ENCODE results near the gene JAZF1. TPM values are rescaled to one million over a fixed set of nuclear protein-coding genes. Genes with fewer than 3 reads are reported as not detected.

Gene JAZF1
- total and polyA plus RNA-seq, 10 of the 15 experiments (the other 5 are each of a cell fraction or from before 2014, with no cell fraction given): 0.04 to 0.82 (median 0.15) TPM; not detected in 3

- TF ChIP-seq PAX5 (IDR thresholded peaks at IDR 0.05; ENCODE audit: borderline replicate concordance, low read depth, low read length): no peak
- no peak for TF ChIP-seq CBX3 (IDR thresholded peaks at IDR 0.05; ENCODE audit: borderline replicate concordance, low read depth)
- no peak for TF ChIP-seq HDAC6 (IDR thresholded peaks at IDR 0.05; ENCODE audit: unreplicated experiment)
- TF ChIP-seq IRF4 (IDR thresholded peaks at IDR 0.05; ENCODE audit: low read depth, low read length): no peak
- TF ChIP-seq CHD4 (IDR thresholded peaks at IDR 0.05): no peak
- no peak for TF ChIP-seq RCOR1 (conservative IDR thresholded peaks at IDR 0.05; ENCODE audit: low read depth, low read length)
These were observed 86.9 kb downstream of the JAZF1 start (continued) for GRCh38 chr7:28093623-28094232.

GRCh38 chr7:28091190-28091589 lies 89.4 kb downstream of the JAZF1 start:
- H2AFZ ChIP-seq (ENCODE audit: control insufficient read depth, low read depth, low read length): no peak overlapping the region
- no peak overlapping the region for H3K9ac ChIP-seq (ENCODE audit: control insufficient read depth, insufficient read depth, low read length)
- RAD21 ChIA-PET (ENCODE audit: unreplicated experiment): no interaction called here
- ATAC-seq (no peak), DNase-seq (ENCODE audit: low read depth, low spot score) (no peak), FAIRE-seq (no peak)
- intact Hi-C loops (cut with micrococcal nuclease; ENCODE audit: unreplicated experiment): no loop called here
- TF ChIP-seq TARDBP (IDR thresholded peaks at IDR 0.05; ENCODE audit: borderline replicate concordance) (no peak), POLR2AphosphoS5 (IDR thresholded peaks at IDR 0.05; ENCODE audit: low read length) (no peak), KLF5 (IDR thresholded peaks at IDR 0.05; ENCODE audit: partially characterized antibody) (no peak)
- no peak overlapping the region for H3K4me2 ChIP-seq (ENCODE audit: control insufficient read depth, insufficient read depth)
- no peaks in the 10 kb centered on the region for H4K20me1 ChIP-seq (ENCODE audit: control insufficient read depth, insufficient read depth)
- CTCF ChIA-PET: interaction anchor here (1.9 kb wide), 1 partner anchor 29 kb away, joined by 12 read pairs; no protein-coding TSS in a partner anchor
- BruUV-seq (replicated peaks): no TSS peak
- WGBS (ENCODE audit: insufficient coverage, insufficient replicate concordance, low lambda C conversion rate, missing lambda C conversion rate): 32% methylated on average over 1 of the region's 1 CpG
- in situ Hi-C loops (cut with MboI): no loop called here
- SMC1A ChIA-PET (ENCODE audit: uncharacterized antibody, unreplicated experiment): no interaction called here
- POLR2A ChIA-PET: no interaction called here
- H3K4me1 ChIP-seq (ENCODE audit: control insufficient read depth, insufficient read depth, low read length): no peaks in the 10 kb centered on the region
- H3K27me3 ChIP-seq (replicated peaks in 1 of 2; ENCODE audit: control insufficient read depth in 2 of 2, insufficient read depth in 2 of 2, low read length in 1 of 2): no peaks in the 10 kb centered on the region
- no peaks in the 10 kb centered on the region for H3K79me2 ChIP-seq (ENCODE audit: control insufficient read depth, insufficient read depth, low read length)
- no peak overlapping the region for H3K4me3 ChIP-seq
- H3K9me3 ChIP-seq (replicated peaks; ENCODE audit: control insufficient read depth, insufficient read depth, low read length): no peaks in the 10 kb centered on the region
- H3K27ac ChIP-seq (ENCODE audit: control insufficient read depth, insufficient read depth): no peak overlapping the region
- no peaks in the 10 kb centered on the region for H3K36me3 ChIP-seq (ENCODE audit: control insufficient read depth in 2 of 2, insufficient read depth in 2 of 2, low read length in 1 of 2)
